PC-3 (cell line): ENCODE results near the gene RPGRIP1. TPM values are rescaled to one million over a fixed set of nuclear protein-coding genes. Genes with fewer than 3 reads are reported as not detected.

ENCODE experiments used
- ATAC-seq: fragments of 200-7000 bp; cut with Tn5 transposase; 2 replicates; pipeline ENCODE4 v1.9.1; 2020; ENCODE audit warnings: mild to moderate bottlenecking, moderate library complexity
- BruUV-seq: library from RNA; stranded (reverse); fragments of 400-500 nt; replicated peaks from 2 replicates; lab custom pipeline; 2021; lab: Mats Ljungman, UMichigan
- CTCF ChIA-PET: fragments of 300-600 bp; sonication (Branson Sonifier 250); formaldehyde crosslinking; loops from one replicate; lab custom pipeline; 2022; ENCODE audit warnings: antibody characterized with exemption; lab: Charles Lee
- POLR2A ChIA-PET: fragments of 300-600 bp; sonication (Branson Sonifier 250); formaldehyde crosslinking; loops from one replicate; lab custom pipeline; 2022; ENCODE audit warnings: antibody characterized with exemption; ENCODE audit not compliant: unreplicated experiment; lab: Charles Lee
- DNase-seq: peaks from one replicate; pipeline ENCODE4 v3.0.0-alpha.2; 2015
- H2AFZ ChIP-seq: fragments of 300-600 bp; sonication (generic); 2 replicates; pipeline ENCODE4 v1.6.0; 2016; ENCODE audit warnings: antibody characterized with exemption, low read length
- H3F3A ChIP-seq: fragments of 300-600 bp; sonication (generic); one replicate; pipeline ENCODE4 v1.6.0; 2017; ENCODE audit warnings: antibody characterized with exemption, low read length, control low read depth, mild to moderate bottlenecking; ENCODE audit not compliant: unreplicated experiment
- H3K27ac ChIP-seq: fragments of 300-600 bp; sonication (generic); 2 replicates; pipeline ENCODE4 v1.5.1; 2016; ENCODE audit warnings: mild to moderate bottlenecking, low read length
- H3K27me3 ChIP-seq: fragments of 300-600 bp; sonication (generic); 2 replicates; pipeline ENCODE4 v1.6.1; 2016; ENCODE audit warnings: low read length, mixed read lengths
- H3K36me3 ChIP-seq: fragments of 300-600 bp; sonication (generic); 2 replicates; pipeline ENCODE4 v1.6.1; 2016; ENCODE audit warnings: low read depth, mixed run types, low read length, mixed read lengths
- H3K4me1 ChIP-seq: fragments of 300-600 bp; sonication (generic); 2 replicates; pipeline ENCODE4 v1.5.1; 2016; ENCODE audit warnings: low read length; ENCODE audit not compliant: insufficient read depth
- H3K4me2 ChIP-seq: fragments of 300-600 bp; sonication (generic); 2 replicates; pipeline ENCODE4 v1.6.0; 2016; ENCODE audit warnings: low read length
- H3K4me3 ChIP-seq: fragments of 300-600 bp; sonication (generic); 2 replicates; pipeline ENCODE4 v1.5.1; 2016; ENCODE audit warnings: mild to moderate bottlenecking, low read length, mixed read lengths
- H3K79me2 ChIP-seq: fragments of 300-600 bp; sonication (generic); 2 replicates; pipeline ENCODE4 v1.6.1; 2017; ENCODE audit warnings: low read length, mixed read lengths
- H3K9ac ChIP-seq: fragments of 300-600 bp; sonication (generic); 2 replicates; pipeline ENCODE4 v1.6.0; 2016; ENCODE audit warnings: mild to moderate bottlenecking, low read length
- H3K9me2 ChIP-seq: fragments of 300-600 bp; sonication (generic); replicated peaks from 2 replicates; pipeline ENCODE4 v1.6.1; 2016; ENCODE audit warnings: mixed run types, low read length, mixed read lengths
- H3K9me3 ChIP-seq: fragments of 300-600 bp; sonication (generic); 2 replicates; pipeline ENCODE4 v1.6.1; 2016; ENCODE audit warnings: low read length, mixed read lengths
- H4K20me1 ChIP-seq: fragments of 300-600 bp; sonication (generic); 2 replicates; pipeline ENCODE4 v1.6.1; 2016; ENCODE audit warnings: low read length, mixed read lengths
- CTCF ChIP-seq: fragments of 300-600 bp; sonication (generic); conservative IDR thresholded peaks from 2 replicates; pipeline ENCODE4 v1.5.1; 2017; ENCODE audit warnings: antibody characterized with exemption, low read depth, mild to moderate bottlenecking, low read length
- EZH2 ChIP-seq: fragments of 300-600 bp; sonication (generic); IDR thresholded peaks from one replicate; pipeline ENCODE4 v1.6.1; 2017; ENCODE audit warnings: antibody characterized with exemption, mild to moderate bottlenecking, low read length; ENCODE audit not compliant: unreplicated experiment
- EZH2phosphoT487 ChIP-seq: fragments of 300-600 bp; sonication (generic); IDR thresholded peaks from 2 replicates; pipeline ENCODE4 v1.6.1; 2018; ENCODE audit warnings: mild to moderate bottlenecking, antibody characterized with exemption, low read length, borderline replicate concordance
- intact Hi-C: fragments of 100-400 bp; cut with micrococcal nuclease; formaldehyde crosslinking; loops from 2 replicates; pipeline ENCODE4 v1.9.0; 2023
- total RNA-seq: library from RNA; depleted of rRNA; stranded (reverse); fragments of >200 nt; gene quantifications from 2 replicates; pipeline ENCODE4 v1.2.3, GENCODE V29; 2014

The RPGRIP1 gene
- total RNA-seq, 1 experiment from 2014 or later, result 0.33 TPM

DNA sequence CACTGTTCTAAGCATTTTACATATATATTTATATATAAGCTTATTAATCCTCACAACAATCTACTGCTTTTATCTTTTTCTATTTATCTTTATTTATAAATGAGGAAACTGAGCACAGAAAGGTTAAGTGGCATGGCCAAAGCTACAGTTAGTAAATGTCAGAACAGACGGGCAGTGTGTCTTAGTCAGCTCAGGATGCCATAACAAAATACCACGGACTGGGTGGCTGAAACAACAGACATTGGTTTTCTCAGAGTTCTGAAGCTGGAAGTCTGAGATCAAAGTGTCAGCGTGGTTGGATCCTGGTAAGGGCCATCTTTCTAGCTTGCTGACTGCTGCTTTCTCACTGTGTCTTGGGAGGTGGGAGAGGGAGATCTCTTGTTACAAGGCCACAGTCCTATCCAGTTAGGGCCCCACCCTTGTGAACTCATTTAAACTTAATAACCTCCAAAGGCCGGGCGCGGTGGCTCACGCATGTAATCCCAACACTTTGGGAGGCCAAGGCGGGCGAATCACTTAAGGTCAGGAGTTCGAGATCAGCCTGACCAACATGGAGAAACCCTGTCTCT, 19.8 kb downstream of the RPGRIP1 start:
- ATAC-seq (no peak), DNase-seq (no peak)
- ChIA-PET CTCF (no interaction called here), POLR2A (interaction anchor here (0.6 kb wide), 1 partner anchor 42 kb away, joined by 3 read pairs; no protein-coding TSS in a partner anchor)
- no peaks in the 10 kb centered on the region for H3K9me2 ChIP-seq
- H3F3A ChIP-seq, result no peaks in the 10 kb centered on the region
- no peaks in the 10 kb centered on the region for H3K79me2 ChIP-seq
- no peaks in the 10 kb centered on the region for H3K36me3 ChIP-seq
- no TSS peak for BruUV-seq
- 0 out of 2 replicates have a peak, but pooled peaks cover 3% of the 10 kb centered on the region for H3K27me3 ChIP-seq
- TF ChIP-seq EZH2phosphoT487, result no peak
- no peak for TF ChIP-seq CTCF
- TF ChIP-seq EZH2, result no peak
- no peak overlapping the region for H3K4me2 ChIP-seq
- no peaks in the 10 kb centered on the region for H4K20me1 ChIP-seq
- no peaks in the 10 kb centered on the region for H3K9me3 ChIP-seq
- intact Hi-C loops, result no loop called here
- H3K9ac ChIP-seq, result no peak overlapping the region
- no peak overlapping the region for H3K27ac ChIP-seq
- H2AFZ ChIP-seq, result no peak overlapping the region
- no peak overlapping the region for H3K4me3 ChIP-seq
- H3K4me1 ChIP-seq, result no peaks in the 10 kb centered on the region

DNA sequence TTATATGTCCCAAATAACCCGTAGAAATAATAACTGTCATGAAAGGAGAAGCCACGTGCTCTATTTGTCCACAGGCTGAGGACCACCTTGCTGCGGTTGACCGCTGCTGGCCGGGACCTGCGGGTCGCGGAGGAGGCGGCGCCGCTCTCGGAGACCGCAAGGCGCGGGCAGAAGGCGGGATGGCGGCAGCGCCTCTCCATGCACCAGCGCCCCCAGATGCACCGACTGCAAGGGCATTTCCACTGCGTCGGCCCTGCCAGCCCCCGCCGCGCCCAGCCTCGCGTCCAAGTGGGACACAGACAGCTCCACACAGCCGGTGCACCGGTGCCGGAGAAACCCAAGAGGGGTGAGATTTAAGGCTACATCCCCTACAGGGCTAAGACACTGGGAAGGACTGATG, 21.0 kb downstream of the RPGRIP1 start:
- CTCF ChIA-PET, result no interaction called here
- H3K27ac ChIP-seq, result no peak overlapping the region
- H3K4me1 ChIP-seq, result no peaks in the 10 kb centered on the region
- TF ChIP-seq EZH2phosphoT487 (no peak), EZH2 (no peak), CTCF (0 out of 2 replicates have a peak, but pooled peaks have one; percentile 16)
- ATAC-seq (peak; percentile 46), DNase-seq (no peak)
- no peaks in the 10 kb centered on the region for H3K79me2 ChIP-seq
- peak overlapping the region; percentile 60 for H3K4me3 ChIP-seq
- no peaks in the 10 kb centered on the region for H3K9me2 ChIP-seq
- no peaks in the 10 kb centered on the region for H4K20me1 ChIP-seq
- BruUV-seq, result no TSS peak
- H2AFZ ChIP-seq, result peak overlapping the region; percentile 87
- no peaks in the 10 kb centered on the region for H3K36me3 ChIP-seq
- H3K9me3 ChIP-seq, result no peaks in the 10 kb centered on the region
- no peak overlapping the region for H3K9ac ChIP-seq
- intact Hi-C loops, result no loop called here
- 0 out of 2 replicates have a peak, but pooled peaks cover 3% of the 10 kb centered on the region for H3K27me3 ChIP-seq
- peak overlapping the region; percentile 87 for H3K4me2 ChIP-seq
- H3F3A ChIP-seq, result no peaks in the 10 kb centered on the region
- POLR2A ChIA-PET, result no interaction called here
